Measurements from ENCODE around the gene SYT8.

GRCh38 chr11:1792461-1792860 lies 42.3 kb upstream of the SYT8 start:
- TF ChIP-seq CTCF (IDR thresholded peaks at IDR 0.05; ENCODE audit: borderline replicate concordance, extremely low read depth, low read length, poor library complexity, severe bottlenecking), result no peak
- TF ChIP-seq EZH2 (IDR thresholded peaks at IDR 0.05; ENCODE audit: borderline replicate concordance, low read depth, low read length, severe bottlenecking), result no peak
